Endodermal cell (in vitro differentiated cells): ENCODE measurements around the gene ARMC2. TPM values are rescaled to one million over a fixed set of nuclear protein-coding genes. Genes with fewer than 3 reads are reported as not detected.
A peak's percentile ranks its signal among the peaks of the same experiment; 100 is the strongest.

Source experiments
- DNase-seq: peaks from one replicate; pipeline ENCODE4 v3.0.0-alpha.2; 2017
- H3K27ac ChIP-seq: 2 replicates; pipeline ENCODE4 v1.5.1; 2013; ENCODE audit warnings: mild to moderate bottlenecking, low read depth, low read length, moderate library complexity
- H3K27me3 ChIP-seq: 2 replicates; pipeline ENCODE4 v1.6.1; 2013; ENCODE audit warnings: mild to moderate bottlenecking, low read length, moderate library complexity; ENCODE audit not compliant: insufficient read depth, control insufficient read depth, poor library complexity, severe bottlenecking
- H3K36me3 ChIP-seq: 2 replicates; pipeline ENCODE4 v1.7.0; 2013; ENCODE audit warnings: mild to moderate bottlenecking, low read length, moderate library complexity; ENCODE audit not compliant: control insufficient read depth, insufficient read depth
- H3K4me1 ChIP-seq: one replicate; pipeline ENCODE4 v1.7.0; 2013; ENCODE audit warnings: low read length; ENCODE audit not compliant: control insufficient read depth, insufficient read depth
- H3K4me3 ChIP-seq: 2 replicates; pipeline ENCODE4 v1.5.1; 2013; ENCODE audit warnings: mild to moderate bottlenecking, low read length, moderate library complexity
- H3K9ac ChIP-seq: 2 replicates; pipeline ENCODE4 v1.6.1; 2013; ENCODE audit warnings: mild to moderate bottlenecking, low read length, moderate library complexity; ENCODE audit not compliant: poor library complexity, severe bottlenecking; ENCODE audit errors: extremely low read depth
- H3K9me3 ChIP-seq: 2 replicates; pipeline ENCODE4 v1.6.1; 2013; ENCODE audit warnings: mild to moderate bottlenecking, low read length, moderate library complexity; ENCODE audit not compliant: control insufficient read depth
- H3K27ac Mint-ChIP-seq: 2 replicates; pipeline ENCODE4 v1.8.0; 2020; ENCODE audit warnings: mixed read lengths
- H3K27me3 Mint-ChIP-seq: 2 replicates; pipeline ENCODE4 v1.8.0; 2021; ENCODE audit warnings: mild to moderate bottlenecking, mixed read lengths; ENCODE audit not compliant: insufficient read depth
- H3K36me3 Mint-ChIP-seq: 2 replicates; pipeline ENCODE4 v1.8.0; 2020; ENCODE audit warnings: low read depth, mixed read lengths
- H3K4me1 Mint-ChIP-seq: 2 replicates; pipeline ENCODE4 v1.8.0; 2020; ENCODE audit warnings: mixed read lengths
- H3K4me3 Mint-ChIP-seq: 2 replicates; pipeline ENCODE4 v1.8.0; 2020; ENCODE audit warnings: mild to moderate bottlenecking, moderate library complexity, mixed read lengths
- H3K9me3 Mint-ChIP-seq: 2 replicates; pipeline ENCODE4 v1.8.0; 2020; ENCODE audit warnings: mild to moderate bottlenecking, mixed read lengths
- CTCF ChIP-seq: fragments of 200-600 bp; sonication (generic); conservative IDR thresholded peaks from 2 replicates; pipeline ENCODE4 v1.5.0; 2021; ENCODE audit warnings: antibody characterized with exemption, mild to moderate bottlenecking
- WGBS, 2 experiments: methylation state at CpG; one replicate each; pipeline versions ENCODE4 v1.1.5 to v1.1.7; 2013; ENCODE audit warnings: missing lambda C conversion rate in 2 of 2, mixed read lengths in 1 of 2; ENCODE audit not compliant: insufficient coverage in 1 of 2, insufficient read length in 1 of 2; 5-methylcytosine and 5-hydroxymethylcytosine counted together
- total RNA-seq, 2 donors: library from RNA; stranded (reverse); fragmentation: NEBNext Ultra II Directional in 1 of 2; extraction: Animal tissue kit (Norgen Biotek cat#: 25700) in 1 of 2; gene quantifications; 2 replicates in 1 of 2; 3 replicates in 1 of 2; pipeline ENCODE4 v1.2.1, GENCODE V29; 2021

ARMC2 gene
- total RNA-seq, 2 donors from 2014 or later: 7.1 to 8.3 TPM

DNA sequence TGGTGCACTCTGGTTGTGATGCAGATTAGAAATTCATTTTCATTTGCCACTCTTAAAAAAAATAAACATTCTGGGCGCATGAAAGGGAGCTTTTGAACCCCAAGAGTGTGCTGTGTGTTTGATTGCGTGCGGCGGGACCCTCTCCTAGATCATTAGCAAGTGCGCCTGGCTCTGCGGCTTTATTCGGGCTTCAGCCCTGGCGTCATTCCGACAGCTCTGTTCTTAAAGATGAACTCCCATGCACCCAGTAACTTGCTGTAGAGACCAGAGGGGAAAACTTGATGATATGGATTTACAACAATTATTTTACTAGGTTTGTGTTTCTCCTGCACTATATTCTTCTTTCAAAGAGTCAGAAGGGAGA, 48.9 kb upstream of the ARMC2 start:
- Histone ChIP-seq H3K36me3 (no peaks in the 10 kb centered on the region), H3K27ac (peak overlapping the region; percentile 26), H3K4me1 (no peaks in the 10 kb centered on the region), H3K27me3 (no peaks in the 10 kb centered on the region), H3K9me3 (no peaks in the 10 kb centered on the region), H3K4me3 (no peak overlapping the region), H3K9ac (no peak overlapping the region)
- Mint-ChIP-seq H3K27ac (no peak overlapping the region), H3K4me1 (peaks cover 14% of the 10 kb centered on the region), H3K4me3 (no peak overlapping the region), H3K36me3 (no peaks in the 10 kb centered on the region), H3K27me3 (no peaks in the 10 kb centered on the region), H3K9me3 (no peaks in the 10 kb centered on the region)
- 90% methylated on average over 9 of the region's 9 CpGs; no CpG with 5 or more reads in 1 of the 2 experiments for WGBS, 2 experiments
- DNase-seq: no peak
- no peak for TF ChIP-seq CTCF

- Histone ChIP-seq H3K9ac (no peak overlapping the region), H3K4me3 (no peak overlapping the region), H3K9me3 (no peaks in the 10 kb centered on the region), H3K4me1 (no peaks in the 10 kb centered on the region), H3K36me3 (no peaks in the 10 kb centered on the region), H3K27me3 (no peaks in the 10 kb centered on the region), H3K27ac (no peak overlapping the region)
- Mint-ChIP-seq H3K27me3 (no peaks in the 10 kb centered on the region), H3K27ac (no peak overlapping the region), H3K36me3 (no peaks in the 10 kb centered on the region), H3K9me3 (no peaks in the 10 kb centered on the region), H3K4me3 (no peak overlapping the region), H3K4me1 (peaks cover 14% of the 10 kb centered on the region)
- TF ChIP-seq CTCF: no peak
- DNase-seq: no peak
- 80 to 94% methylated on average over 1 of the region's 1 CpG for WGBS, 2 experiments
Observed at GRCh38 chr6:108799791-108800190, 48.4 kb upstream of the ARMC2 start.

DNA sequence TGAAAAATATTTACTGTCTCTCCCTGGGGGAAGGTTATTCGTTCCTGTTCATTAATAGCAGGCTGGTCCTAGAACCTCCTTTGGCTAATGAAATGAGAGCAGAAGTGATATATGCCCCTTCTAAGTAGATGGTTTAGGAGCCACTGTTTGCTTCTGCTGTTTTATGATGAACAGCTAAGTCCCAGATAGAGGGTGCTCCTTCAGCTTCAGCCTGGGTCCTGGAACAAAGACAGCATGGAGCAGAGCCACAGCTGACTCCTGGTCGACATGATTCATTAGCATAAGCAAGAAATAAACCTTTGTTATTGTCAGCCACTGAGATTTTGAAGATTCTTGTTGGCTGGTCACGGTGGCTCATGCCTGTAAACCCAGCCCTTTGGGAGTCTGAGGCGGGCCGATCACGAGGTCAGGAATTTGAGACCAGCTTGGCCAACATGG, 47.8 kb upstream of the ARMC2 start:
- WGBS, 2 experiments: 78 to 83% methylated on average over 4 to 6 of the region's 6 CpGs
- Histone ChIP-seq H3K4me3 (no peak overlapping the region), H3K36me3 (no peaks in the 10 kb centered on the region), H3K9ac (no peak overlapping the region), H3K9me3 (no peaks in the 10 kb centered on the region), H3K27me3 (no peaks in the 10 kb centered on the region), H3K27ac (peak overlapping the region; percentile 47), H3K4me1 (no peaks in the 10 kb centered on the region)
- Mint-ChIP-seq H3K9me3 (no peaks in the 10 kb centered on the region), H3K4me1 (peaks cover 14% of the 10 kb centered on the region), H3K36me3 (no peaks in the 10 kb centered on the region), H3K27me3 (no peaks in the 10 kb centered on the region), H3K4me3 (no peak overlapping the region), H3K27ac (no peak overlapping the region)
- TF ChIP-seq CTCF: no peak
- DNase-seq: no peak
